ENCODE measurements around the gene TIMM10B. TPM values are rescaled to one million over a fixed set of nuclear protein-coding genes. Genes with fewer than 3 reads are reported as not detected.

Gene TIMM10B, protein sequence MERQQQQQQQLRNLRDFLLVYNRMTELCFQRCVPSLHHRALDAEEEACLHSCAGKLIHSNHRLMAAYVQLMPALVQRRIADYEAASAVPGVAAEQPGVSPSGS
- 50.7 and 61.7 TPM in 2 replicates for total RNA-seq

DNA sequence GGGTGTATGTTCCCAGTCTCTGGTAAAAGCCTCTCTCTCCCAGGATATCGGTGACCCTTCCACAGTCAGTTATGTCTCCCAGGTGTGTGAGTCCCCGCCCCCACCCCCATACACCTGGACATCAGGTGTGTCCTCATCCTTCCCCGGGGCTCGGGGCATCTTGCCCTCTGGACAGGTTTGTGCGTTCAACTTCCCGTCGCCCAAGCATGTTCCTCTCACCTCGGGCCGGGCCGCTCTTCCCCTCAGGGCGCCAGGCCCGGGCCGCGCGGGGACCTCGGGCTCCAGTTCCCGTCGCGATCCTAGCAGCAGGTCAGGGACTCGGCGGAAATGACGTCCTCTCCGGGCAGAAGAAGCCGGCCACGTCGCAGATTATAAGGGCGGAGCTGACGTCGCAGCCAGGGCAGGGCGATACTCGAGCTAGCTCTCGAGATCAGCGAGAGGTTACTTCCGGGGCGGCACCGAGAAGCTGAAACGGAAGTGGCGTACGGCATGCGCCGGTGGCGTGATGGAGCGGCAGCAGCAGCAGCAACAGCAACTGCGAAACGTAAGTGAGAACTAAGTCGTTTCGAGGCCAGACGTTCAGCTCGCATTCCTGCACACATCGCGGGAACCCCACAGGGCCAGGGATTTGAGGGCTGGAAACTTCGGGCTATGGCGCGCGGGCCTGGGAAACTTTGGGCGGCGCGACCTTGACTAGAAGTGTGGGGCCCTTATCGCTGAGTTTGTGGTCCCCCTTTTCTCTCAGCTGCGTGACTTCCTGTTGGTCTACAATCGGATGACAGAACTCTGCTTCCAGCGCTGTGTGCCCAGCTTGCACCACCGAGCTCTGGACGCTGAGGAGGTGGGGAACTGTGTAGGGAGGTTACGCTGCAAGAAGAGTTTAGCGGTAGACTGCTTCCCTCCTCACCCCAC is at the start of gene TIMM10B, which contains the start of gene ARFIP2:
TIMM10B (plus strand) TSS at position 490 of the 912 bp plus-strand sequence; CDS start at position 506, 16 bp downstream.
ARFIP2 (minus strand) TSS at position 320 of the 912 bp plus-strand sequence. CDS start 910 bp downstream, outside the sequence.

DNA sequence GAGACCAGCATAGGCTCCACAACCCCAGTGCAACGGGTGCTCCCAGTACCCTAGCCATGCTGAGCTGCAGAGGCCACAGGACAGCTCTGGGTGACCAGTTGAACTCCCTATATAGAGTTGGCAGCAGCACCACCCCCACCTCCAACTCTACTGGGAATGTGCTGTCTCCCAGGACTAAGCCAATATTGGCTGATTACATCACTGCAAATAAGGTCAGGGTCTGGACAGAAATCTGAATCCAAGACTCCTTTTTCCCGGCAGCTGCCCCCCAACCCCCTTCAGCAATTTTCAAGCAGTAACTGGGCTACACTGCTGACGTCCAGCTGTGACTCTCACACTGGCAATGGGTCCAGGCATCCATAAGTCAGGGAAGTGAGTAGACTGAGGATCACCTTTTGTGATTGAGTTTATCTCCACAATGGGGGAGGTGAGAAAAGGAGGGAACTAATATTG is 40.4 kb upstream of the TIMM10B start, which contains the start of gene HPX:
HPX (minus strand) TSS at position 82 of the 453 bp plus-strand sequence; CDS start at position 58, 24 bp downstream.

DNA sequence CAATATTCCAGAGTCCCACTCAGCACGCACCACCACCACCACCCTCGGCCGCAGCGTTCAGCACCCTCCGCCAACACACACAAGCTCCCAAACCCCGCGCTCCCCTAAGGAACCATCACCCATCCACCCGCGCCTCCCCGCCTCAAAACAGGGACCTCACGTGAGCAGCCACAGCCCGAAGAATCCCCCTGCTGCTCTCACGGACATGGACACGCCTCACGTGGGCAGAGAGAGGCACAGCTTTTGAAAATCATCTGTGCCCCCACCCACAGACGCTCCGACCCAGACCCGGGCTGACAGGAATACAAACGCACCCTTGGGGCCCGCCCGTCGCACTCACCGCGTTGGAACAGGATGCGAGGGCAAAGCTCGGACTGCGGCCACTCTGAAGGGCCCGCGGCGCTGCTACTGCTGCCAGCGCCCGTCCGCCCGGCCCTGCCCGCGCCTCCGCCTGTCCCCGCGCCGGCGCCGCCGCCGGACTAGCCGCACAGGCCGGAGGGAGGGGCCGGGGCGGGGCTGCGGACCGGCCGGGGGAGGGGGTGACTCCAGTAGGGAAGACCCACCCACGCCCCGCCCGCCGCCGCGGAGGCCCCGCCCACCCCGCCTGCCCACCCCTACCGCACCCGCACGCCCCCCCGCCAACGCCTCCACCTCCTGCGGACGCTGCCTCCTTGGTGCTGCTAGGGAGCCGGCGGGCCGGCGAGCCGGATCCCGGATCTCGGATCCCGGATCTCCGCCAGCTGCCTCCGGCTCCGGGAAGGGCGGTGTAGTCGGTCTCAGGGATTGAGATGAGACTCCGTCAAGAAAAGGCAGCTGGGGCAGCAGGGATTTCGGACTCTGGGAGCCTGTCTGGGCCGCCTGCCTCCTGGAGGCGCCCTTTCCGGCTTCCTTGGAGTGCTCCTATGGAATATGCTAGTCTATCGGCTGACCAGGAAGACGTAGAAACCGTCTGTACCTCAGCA is 7.6 kb upstream of the TIMM10B start, which contains the start of gene TRIM3:
TRIM3 (minus strand) TSS at position 491 of the 962 bp plus-strand sequence. CDS start 8,246 bp downstream, outside the sequence.

DNA sequence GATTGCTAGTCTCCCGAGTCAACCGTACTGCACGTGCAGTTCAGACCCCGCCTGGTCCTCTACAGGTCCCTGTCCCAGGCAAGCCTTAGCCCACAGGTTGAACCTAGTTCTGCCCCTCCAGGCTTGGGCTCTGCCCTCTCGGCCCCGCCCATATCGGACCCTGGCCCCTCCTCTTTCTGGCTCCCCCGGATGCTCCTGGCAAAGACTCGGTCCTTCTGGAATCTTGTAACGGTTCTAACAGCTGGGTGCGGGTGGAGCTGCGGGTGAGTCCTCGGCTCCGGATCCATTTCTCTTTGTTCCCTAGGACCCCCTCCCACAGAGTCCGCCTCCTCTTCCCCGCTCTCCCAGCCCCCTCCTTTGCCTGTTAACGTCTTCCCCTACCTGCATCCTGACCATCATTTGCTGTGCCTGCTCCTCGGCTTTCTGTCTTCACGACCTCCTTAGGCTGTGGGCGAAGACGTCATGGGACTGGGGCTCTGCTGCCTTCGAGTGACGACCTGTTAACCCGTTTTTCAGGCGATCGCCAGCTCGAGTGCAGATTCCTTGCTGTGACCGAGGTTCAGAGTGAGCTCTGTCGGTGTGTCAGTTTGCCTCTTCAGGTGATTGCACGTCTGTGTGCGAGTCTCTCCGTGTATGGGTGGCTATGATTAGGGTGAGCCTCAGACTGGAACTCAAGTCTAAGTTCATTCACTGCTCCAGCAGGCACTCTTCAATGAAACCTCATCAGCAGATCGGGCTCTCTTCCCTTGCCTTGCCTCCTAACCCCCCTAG is 16.0 kb downstream of the TIMM10B start, which contains the start of gene DNHD1:
DNHD1 (plus strand) TSS at position 212 of the 771 bp plus-strand sequence. CDS start 936 bp downstream, outside the sequence.

Other genes with a start within 250 kb of the TIMM10B start
- 24.9 and 36.5 TPM in 2 replicates for gene FHIP1B, start 246.9 kb upstream of the TIMM10B start, total RNA-seq
- gene CNGA4, start 242.4 kb upstream of the TIMM10B start, total RNA-seq, result 0.44 TPM in 1 of 2 replicates, not detected in the other
- gene CCKBR, start 221.7 kb upstream of the TIMM10B start, total RNA-seq, result not detected in 2 replicates
- 357 and 444 TPM in 2 replicates for gene CAVIN3, start 161.0 kb upstream of the TIMM10B start, total RNA-seq
- 34.9 and 44.4 TPM in 2 replicates for gene SMPD1, start 91.0 kb upstream of the TIMM10B start, total RNA-seq
- gene APBB1, start 62.4 kb upstream of the TIMM10B start, total RNA-seq, result 38.5 and 45.1 TPM in 2 replicates
- gene HPX, start 40.5 kb upstream of the TIMM10B start, total RNA-seq, result 0.14 and 0.66 TPM in 2 replicates
- gene TRIM3, start 7.6 kb upstream of the TIMM10B start, total RNA-seq, result 17.9 and 26.3 TPM in 2 replicates
- 70.0 and 118 TPM in 2 replicates for gene ARFIP2, start 170 bp upstream of the TIMM10B start, total RNA-seq
- 6.2 and 14.0 TPM in 2 replicates for gene DNHD1, start 15.8 kb downstream of the TIMM10B start, total RNA-seq
- 9.0 and 15.0 TPM in 2 replicates for gene RRP8, start 122.1 kb downstream of the TIMM10B start, total RNA-seq
- 195 and 370 TPM in 2 replicates for gene ILK, start 122.3 kb downstream of the TIMM10B start, total RNA-seq
- 33.3 and 41.2 TPM in 2 replicates for gene TAF10, start 130.7 kb downstream of the TIMM10B start, total RNA-seq
- gene TPP1, start 137.9 kb downstream of the TIMM10B start, total RNA-seq, result 78.6 and 243 TPM in 2 replicates
- gene DCHS1, start 174.3 kb downstream of the TIMM10B start, total RNA-seq, result 21.0 and 44.0 TPM in 2 replicates
- gene MRPL17, start 201.8 kb downstream of the TIMM10B start, total RNA-seq, result 42.2 and 54.8 TPM in 2 replicates